ENCODE data around the gene EDC4.

Gene EDC4

DNA sequence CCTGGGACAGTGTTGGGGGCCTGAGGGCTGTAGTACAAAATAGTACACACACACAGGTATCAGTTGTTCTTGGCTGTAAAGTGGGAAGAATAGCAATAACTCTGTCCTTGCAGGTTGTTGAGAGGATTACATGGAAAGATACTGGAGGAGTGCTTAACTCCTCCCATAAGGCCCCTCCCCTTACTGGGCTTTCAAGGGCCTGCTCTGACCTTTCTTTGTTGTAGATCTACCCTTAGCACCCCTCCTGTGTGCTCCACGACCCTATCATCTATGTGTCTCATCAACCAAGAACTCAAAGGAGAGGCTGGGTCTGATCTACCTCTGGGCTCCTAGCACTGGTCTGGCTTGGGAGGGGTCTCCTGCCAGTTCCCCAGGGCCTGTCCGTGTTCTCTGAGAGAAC is 8.3 kb upstream of the EDC4 start:
- ChIA-PET CTCF (interaction anchor here (1.3 kb wide), 1 partner anchor 192 kb away, joined by 4 read pairs; no protein-coding TSS in a partner anchor), POLR2A (ENCODE audit: low non-redundant PET) (interaction anchor here (0.7 kb wide), 1 partner anchor 20 kb away, joined by 3 read pairs; no protein-coding TSS in a partner anchor)
- no peak for DNase-seq (ENCODE audit: low spot score)
- H3K27ac ChIP-seq = peak overlapping the region; percentile 17; the same call in 1 of the 2 replicates
- TF ChIP-seq, protein P1, sequence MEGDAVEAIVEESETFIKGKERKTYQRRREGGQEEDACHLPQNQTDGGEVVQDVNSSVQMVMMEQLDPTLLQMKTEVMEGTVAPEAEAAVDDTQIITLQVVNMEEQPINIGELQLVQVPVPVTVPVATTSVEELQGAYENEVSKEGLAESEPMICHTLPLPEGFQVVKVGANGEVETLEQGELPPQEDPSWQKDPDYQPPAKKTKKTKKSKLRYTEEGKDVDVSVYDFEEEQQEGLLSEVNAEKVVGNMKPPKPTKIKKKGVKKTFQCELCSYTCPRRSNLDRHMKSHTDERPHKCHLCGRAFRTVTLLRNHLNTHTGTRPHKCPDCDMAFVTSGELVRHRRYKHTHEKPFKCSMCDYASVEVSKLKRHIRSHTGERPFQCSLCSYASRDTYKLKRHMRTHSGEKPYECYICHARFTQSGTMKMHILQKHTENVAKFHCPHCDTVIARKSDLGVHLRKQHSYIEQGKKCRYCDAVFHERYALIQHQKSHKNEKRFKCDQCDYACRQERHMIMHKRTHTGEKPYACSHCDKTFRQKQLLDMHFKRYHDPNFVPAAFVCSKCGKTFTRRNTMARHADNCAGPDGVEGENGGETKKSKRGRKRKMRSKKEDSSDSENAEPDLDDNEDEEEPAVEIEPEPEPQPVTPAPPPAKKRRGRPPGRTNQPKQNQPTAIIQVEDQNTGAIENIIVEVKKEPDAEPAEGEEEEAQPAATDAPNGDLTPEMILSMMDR (conservative IDR thresholded peaks at IDR 0.05; ENCODE audit: low read depth) = no peak

DNA sequence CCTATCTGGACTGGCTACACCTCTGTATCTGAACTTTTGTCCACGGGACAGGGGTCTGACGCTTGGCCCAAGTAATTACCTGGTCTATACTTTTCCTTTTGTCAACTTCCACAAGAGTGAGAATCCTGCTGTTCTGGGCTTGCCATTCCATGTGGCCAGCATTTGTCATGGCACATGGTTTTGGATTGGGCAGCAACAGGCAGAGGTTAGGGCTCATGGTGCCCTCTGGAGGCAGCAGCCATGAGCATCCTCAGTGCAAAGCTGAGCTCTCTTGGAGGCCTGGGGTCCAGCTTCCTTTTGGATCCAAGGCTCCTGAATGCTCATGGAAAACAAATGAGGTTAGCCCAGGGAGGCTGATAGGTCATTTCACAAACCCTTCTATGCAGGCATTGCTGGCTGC is 7.5 kb upstream of the EDC4 start:
- DNase-seq (ENCODE audit: low spot score) = no peak
- POLR2A ChIA-PET (ENCODE audit: low non-redundant PET) = no interaction called here

DNA sequence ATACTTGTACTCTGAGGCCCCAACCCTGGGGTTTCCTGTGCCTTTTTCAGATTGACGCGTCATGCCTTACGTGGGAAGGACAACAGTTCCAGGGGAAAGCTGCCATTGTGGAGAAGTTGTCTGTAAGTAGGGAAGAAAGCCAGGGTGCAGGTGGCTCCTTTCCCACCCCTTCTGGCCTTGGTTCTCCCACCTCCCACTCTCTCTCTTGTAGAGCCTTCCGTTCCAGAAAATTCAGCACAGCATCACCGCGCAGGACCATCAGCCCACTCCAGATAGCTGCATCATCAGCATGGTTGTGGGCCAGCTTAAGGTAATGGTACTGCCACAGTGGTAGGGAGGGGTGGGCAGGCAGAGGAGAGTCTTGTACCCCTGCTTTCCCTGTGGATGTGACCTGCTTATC is 4.6 kb upstream of the EDC4 start:
- POLR2A ChIA-PET (ENCODE audit: low non-redundant PET) = no interaction called here
- CTCF ChIA-PET = interaction anchor here (0.6 kb wide), 1 partner anchor 61 kb away, joined by 4 read pairs; no protein-coding TSS in a partner anchor

More for the DNA sequence above, 7.5 kb upstream of the EDC4 start:
- H3K27ac ChIP-seq = peak overlapping the region; percentile 17; the same call in 1 of the 2 replicates
- CTCF ChIA-PET = interaction anchor here (0.6 to 1.3 kb wide), 5 partner anchors 46 to 236 kb away, joined by 3 to 5 read pairs (median 4); no protein-coding TSS in a partner anchor
- TF ChIP-seq, protein P1 (conservative IDR thresholded peaks at IDR 0.05; ENCODE audit: low read depth) = no peak; the same call in 1 of the 2 replicates

DNA sequence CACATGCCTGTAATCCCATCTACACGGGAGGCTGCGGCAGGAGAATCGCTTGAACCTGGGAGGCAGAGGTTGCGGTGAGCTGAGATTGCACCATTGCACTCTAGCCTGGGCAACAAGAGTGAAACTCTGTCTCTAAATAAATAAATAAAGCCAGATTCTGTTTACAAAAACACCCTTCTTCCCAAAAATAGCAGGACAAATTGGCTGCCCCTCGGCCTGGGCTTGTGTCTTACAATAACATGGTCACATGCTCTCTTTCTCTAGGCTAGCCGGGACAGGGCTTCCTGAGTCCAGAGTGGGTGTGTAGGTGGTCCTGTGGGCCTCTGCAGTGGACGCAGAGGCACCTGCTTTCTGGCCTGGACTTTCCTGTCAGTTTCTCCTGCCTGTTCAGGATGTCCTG is 3.2 kb upstream of the EDC4 start:
- DNase-seq (ENCODE audit: low spot score) = no peak
- H3K27ac ChIP-seq = peak overlapping the region; percentile 56
- TF ChIP-seq, protein P1 (conservative IDR thresholded peaks at IDR 0.05; ENCODE audit: low read depth) = no peak
- ChIA-PET POLR2A (ENCODE audit: low non-redundant PET) (no interaction called here), CTCF (interaction anchor here (1.4 kb wide), 1 partner anchor 202 kb away, joined by 5 read pairs; no protein-coding TSS in a partner anchor)

More for the DNA sequence above, 4.6 kb upstream of the EDC4 start:
- no peak for DNase-seq (ENCODE audit: low spot score)
- TF ChIP-seq, protein P1 (conservative IDR thresholded peaks at IDR 0.05; ENCODE audit: low read depth) = no peak
- H3K27ac ChIP-seq = peak overlapping the region; percentile 30; the same call in 1 of the 2 replicates

DNA sequence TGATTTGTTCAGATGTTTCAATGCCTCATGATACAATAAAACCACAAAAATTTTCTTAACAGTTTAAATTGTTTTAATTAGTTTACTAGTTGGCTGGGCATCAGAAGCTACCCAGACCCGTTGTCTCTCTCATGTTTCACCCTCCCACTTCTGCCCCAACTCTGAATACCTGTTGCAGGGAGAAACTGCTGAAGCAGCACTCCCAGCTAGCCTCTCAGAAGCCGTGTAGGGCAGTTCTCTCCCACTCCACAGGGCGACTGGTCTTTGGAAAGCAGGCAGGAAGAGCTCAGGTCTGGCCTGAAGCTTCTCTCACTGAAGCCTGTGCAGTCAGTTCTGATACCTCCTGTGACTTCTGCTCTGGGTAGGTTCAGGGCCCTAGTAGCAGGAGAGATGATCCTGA is 1.6 kb upstream of the EDC4 start:
- TF ChIP-seq, protein P1 (conservative IDR thresholded peaks at IDR 0.05; ENCODE audit: low read depth) = no peak
- H3K27ac ChIP-seq = peak overlapping the region; percentile 79
- ChIA-PET POLR2A (ENCODE audit: low non-redundant PET) (interaction anchor here (0.6 to 0.8 kb wide), 2 partner anchors 12 to 25 kb away, joined by 3 to 4 read pairs; partner anchors contain the start of gene NUTF2), CTCF (interaction anchor here (1.2 to 1.7 kb wide), 4 partner anchors 12 to 55 kb away, joined by 3 to 9 read pairs (median 5); partner anchors contain the start of gene NRN1L)
- DNase-seq (ENCODE audit: low spot score) = no peak

DNA sequence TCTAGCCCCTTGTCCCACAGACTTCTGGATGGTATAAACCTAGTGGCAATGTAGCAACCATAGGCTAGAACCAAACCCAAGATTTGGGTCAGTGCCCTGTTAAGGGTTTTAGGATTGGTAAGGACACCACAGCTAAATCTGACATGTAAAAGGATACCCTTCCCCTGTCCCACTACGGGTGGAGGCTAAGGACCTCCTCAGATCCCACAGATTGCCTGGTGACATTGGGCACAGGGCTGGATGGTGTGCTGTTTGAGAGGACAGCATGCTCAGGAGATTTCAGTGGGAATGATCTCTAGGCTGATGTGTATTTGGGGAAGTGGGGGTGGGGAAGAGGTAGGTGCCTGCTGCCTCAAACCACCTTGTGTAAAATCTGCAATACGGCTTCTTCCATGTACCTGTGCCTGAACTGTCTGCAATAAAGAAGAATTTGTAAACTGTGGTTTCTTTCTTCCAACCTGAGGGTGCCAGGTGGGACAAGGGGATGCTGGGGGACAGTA is 671 bp upstream of the EDC4 start:
- ChIA-PET CTCF (interaction anchor here (0.6 to 1.7 kb wide), 5 partner anchors 11 to 62 kb away, joined by 3 to 9 read pairs (median 3); partner anchors contain the start of gene NRN1L), POLR2A (ENCODE audit: low non-redundant PET) (interaction anchor here (0.6 to 0.8 kb wide), 2 partner anchors 13 to 26 kb away, joined by 3 to 4 read pairs; partner anchors contain the start of gene NUTF2)
- DNase-seq (ENCODE audit: low spot score) = no peak
- TF ChIP-seq, protein P1 (conservative IDR thresholded peaks at IDR 0.05; ENCODE audit: low read depth) = no peak
- H3K27ac ChIP-seq = peak overlapping the region; percentile 79

All from RWPE1 (cell line).